Cardiac fibroblast (primary cell): ENCODE results near the gene HLX.

ENCODE experiments used
- DNase-seq, 2 donors: peaks; one replicate each; pipeline versions ENCODE4 v3.0.0 to v3.0.0-alpha.2; 2010; ENCODE audit warnings: low read depth in 2 of 2
- H3K4me3 ChIP-seq, 2 donors: replicated peaks in 1 of 2; 1 replicate in 1 of 2; 2 replicates in 1 of 2; pipeline ENCODE4 v1.5.1; 2011; ENCODE audit warnings: low read depth in 2 of 2, low read length in 2 of 2, mild to moderate bottlenecking in 2 of 2, moderate library complexity in 1 of 2
- CTCF ChIP-seq: IDR thresholded peaks from one replicate; pipeline ENCODE4 v1.5.1; 2011; ENCODE audit warnings: low read depth, mild to moderate bottlenecking, low read length, inconsistent platforms

HLX gene

DNA sequence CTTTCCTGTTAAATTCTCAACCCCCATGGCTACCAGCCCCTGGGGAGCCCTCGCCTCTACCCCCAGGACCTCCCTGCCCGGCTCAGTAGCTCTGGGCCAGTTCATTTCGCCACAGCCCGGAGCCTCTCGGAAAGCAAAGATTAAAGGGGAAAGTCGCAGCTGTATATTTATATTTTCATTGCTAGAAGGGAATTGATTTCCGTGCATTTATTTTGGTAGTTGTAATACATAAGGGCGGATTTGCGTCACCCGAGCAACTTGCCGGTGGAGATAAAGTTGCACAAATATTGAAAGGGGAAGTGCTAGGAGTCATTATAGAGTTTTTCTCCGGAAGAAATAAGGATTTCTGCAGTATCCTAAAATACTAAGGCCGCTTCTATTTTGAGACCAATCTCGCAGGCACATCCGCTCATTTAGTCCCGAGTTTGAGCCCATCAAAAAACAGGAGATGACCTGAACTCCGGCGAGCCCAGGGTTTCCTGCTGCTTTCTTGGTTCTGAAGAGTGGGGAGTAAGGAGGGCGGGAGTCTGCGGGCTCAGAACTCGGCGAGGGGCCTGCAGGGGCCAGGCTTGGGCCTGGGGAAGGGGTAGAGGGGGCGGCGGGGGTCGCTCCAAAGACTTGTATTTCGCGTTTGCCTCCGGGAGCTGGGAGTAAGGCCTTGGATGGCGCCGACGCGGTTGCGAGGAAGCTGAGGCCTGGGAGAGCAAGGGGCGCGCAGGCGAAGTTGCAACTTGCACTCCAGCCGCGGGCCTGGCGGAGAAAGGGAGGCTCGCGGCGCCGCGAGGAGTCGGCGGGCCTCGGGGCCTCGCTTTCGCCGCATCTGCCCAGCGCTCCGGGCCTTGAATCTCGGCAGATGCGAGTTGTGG is 2.5 kb upstream of the HLX start:
- peak overlapping the region in 1 of 2 donors; percentile 18 for H3K4me3 ChIP-seq
- DNase-seq, result peak; percentile 53 to 59

DNA sequence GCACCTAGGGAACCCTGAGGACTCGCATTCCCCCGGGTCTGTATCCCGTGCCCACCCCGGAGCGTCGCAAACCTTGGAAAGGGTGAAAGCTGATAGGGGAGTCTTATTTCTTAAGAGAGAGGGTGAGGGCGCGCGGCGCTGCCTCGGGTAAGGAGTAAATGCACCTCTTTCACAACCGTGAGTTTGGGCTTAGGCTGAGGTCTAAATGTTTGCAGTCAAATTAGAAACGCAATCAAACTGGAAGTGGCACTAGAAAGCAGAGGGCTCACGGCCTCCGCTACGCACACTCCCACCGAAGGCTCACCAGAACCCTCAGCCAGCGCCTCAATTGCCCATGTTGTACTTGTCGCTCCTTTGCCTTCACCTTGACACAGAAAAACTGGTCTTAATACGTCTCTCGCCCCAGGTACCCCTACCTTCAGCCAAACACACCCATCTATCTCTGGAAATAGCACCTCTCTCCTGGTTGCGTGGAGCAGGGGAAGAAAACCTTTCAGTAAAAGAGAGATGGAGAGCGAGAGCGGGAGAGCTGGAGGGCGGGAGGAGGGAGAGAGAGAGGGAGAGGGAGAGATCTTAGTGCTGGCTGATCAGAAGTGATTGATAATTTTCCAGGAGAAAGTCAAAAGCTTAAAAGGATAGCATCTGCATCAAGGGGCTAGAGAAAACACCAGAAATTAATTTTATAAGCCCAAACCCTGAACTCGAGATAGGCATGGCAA is 1.7 kb upstream of the HLX start:
- no peak for TF ChIP-seq CTCF
- H3K4me3 ChIP-seq, result peak overlapping the region in 1 of 2 donors; percentile 18
- DNase-seq, result no peak

More for the DNA sequence above, 2.5 kb upstream of the HLX start:
- TF ChIP-seq CTCF, result no peak

DNA sequence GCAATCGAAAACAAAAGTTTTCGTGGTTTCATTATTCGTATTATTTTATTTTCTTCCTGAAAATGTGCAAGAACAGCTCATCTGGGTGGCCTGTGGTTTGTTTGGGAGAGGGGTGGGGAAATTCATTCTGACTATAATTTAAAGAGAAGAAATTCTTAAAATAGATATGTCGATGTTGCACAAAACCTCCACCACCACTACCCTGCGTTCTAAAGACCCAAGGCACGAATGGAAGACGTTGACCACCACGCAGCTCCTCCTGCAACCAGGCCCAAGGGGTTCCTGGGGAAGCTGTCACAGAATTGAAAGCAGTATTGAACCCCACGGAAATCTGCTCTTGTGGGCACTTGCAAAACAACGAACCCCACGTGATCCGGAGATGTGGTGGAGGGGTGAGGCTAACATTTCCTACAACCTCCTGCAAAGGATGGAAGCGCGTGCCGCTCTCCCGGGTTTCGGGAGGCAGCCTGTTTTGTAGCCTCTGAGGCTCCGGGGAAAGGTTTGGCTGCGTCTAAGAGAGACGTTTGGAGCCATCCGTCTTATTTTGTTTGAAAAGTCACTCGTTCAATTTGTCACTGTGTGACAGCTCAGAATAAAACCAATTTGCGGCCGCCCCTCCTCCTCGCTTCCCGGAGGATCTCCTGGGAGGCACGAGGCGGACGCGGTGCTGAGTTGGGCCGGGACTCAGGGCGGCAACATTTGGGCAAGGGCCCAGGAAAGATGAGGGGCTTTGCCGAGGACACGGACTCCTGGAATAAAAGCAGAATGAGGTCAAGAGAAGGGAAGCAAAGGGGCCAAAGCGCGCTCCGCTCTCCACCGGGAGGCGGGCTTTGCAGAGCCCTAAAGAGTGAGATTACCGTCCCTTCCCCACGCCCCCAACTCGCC is 810 bp upstream of the HLX start:
- peak overlapping the region; percentile 70 to 84 for H3K4me3 ChIP-seq
- DNase-seq, result peak in 1 of 2 donors; percentile 48
- peak; percentile 13 for TF ChIP-seq CTCF

DNA sequence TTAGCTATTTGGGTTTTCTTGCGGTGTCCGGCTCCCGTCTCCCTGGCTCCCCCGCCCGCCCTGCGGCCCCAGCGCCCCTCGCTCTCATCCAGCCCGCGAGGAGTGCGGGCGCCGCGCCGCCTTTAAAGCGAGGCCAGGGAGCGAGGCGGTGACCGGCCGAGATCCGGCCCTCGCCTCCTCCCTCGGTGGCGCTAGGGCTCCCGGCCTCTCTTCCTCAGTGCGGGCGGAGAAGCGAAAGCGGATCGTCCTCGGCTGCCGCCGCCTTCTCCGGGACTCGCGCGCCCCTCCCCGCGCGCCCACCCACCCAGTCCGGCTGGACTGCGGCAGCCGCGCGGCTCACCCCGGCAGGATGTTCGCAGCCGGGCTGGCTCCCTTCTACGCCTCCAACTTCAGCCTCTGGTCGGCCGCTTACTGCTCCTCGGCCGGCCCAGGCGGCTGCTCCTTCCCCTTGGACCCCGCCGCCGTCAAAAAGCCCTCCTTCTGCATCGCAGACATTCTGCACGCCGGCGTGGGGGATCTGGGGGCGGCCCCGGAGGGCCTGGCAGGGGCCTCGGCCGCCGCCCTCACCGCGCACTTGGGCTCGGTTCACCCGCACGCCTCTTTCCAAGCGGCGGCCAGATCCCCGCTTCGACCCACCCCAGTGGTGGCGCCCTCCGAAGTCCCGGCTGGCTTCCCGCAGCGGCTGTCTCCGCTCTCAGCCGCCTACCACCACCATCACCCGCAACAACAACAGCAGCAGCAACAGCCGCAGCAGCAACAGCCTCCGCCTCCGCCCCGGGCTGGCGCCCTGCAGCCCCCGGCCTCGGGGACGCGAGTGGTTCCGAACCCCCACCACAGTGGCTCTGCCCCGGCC is 492 bp downstream of the HLX start:
- peak; percentile 46 to 48 for DNase-seq

GRCh38 chr1:220880362-220880670 is 1.1 kb downstream of the HLX start:
- H3K4me3 ChIP-seq, result peak overlapping the region; percentile 70 to 84
- TF ChIP-seq CTCF, result no peak
- peak in 1 of 2 donors; percentile 25 for DNase-seq

More for the DNA sequence above, 492 bp downstream of the HLX start:
- H3K4me3 ChIP-seq, result peak overlapping the region; percentile 70 to 84
- no peak for TF ChIP-seq CTCF
